Esophagus squamous epithelium (tissue), 4 donors: ENCODE results near the gene FOXP1.

Source experiments
- POLR2A ChIP-seq, 4 donors: fragments of 450-650 bp; IDR thresholded peaks; one replicate each; pipeline ENCODE4 v1.6.1; 2017; ENCODE audit warnings: antibody characterized with exemption in 4 of 4, mild to moderate bottlenecking in 4 of 4, moderate library complexity in 3 of 4
- TF ChIP-seq, protein P1 (sequence below), 6 experiments: fragments of 450-650 bp in 4 of 6; fragments of 200-600 bp in 2 of 6; sonication (generic) in 2 of 6; IDR thresholded peaks; one replicate each; pipeline ENCODE4 v1.5.1; 2016 to 2019; ENCODE audit warnings: antibody characterized with exemption in 6 of 6, mild to moderate bottlenecking in 4 of 6, moderate library complexity in 4 of 6

- TF ChIP-seq, protein P1, sequence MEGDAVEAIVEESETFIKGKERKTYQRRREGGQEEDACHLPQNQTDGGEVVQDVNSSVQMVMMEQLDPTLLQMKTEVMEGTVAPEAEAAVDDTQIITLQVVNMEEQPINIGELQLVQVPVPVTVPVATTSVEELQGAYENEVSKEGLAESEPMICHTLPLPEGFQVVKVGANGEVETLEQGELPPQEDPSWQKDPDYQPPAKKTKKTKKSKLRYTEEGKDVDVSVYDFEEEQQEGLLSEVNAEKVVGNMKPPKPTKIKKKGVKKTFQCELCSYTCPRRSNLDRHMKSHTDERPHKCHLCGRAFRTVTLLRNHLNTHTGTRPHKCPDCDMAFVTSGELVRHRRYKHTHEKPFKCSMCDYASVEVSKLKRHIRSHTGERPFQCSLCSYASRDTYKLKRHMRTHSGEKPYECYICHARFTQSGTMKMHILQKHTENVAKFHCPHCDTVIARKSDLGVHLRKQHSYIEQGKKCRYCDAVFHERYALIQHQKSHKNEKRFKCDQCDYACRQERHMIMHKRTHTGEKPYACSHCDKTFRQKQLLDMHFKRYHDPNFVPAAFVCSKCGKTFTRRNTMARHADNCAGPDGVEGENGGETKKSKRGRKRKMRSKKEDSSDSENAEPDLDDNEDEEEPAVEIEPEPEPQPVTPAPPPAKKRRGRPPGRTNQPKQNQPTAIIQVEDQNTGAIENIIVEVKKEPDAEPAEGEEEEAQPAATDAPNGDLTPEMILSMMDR (IDR thresholded peaks at IDR 0.05), result no peak
- no peak for TF ChIP-seq POLR2A (IDR thresholded peaks at IDR 0.05)
These were observed 422.6 kb downstream of the FOXP1 start for GRCh38 chr3:71160785-71161546.
